Panc1 (cell line): ENCODE data around the gene ITFG1.

Experiments used
- CTCF ChIP-seq: fragments of 450-650 bp; IDR thresholded peaks from 2 replicates; pipeline ENCODE4 v1.5.1; 2017; ENCODE audit warnings: mild to moderate bottlenecking
- POLR2AphosphoS5 ChIP-seq: IDR thresholded peaks from 2 replicates; pipeline ENCODE4 v1.6.1; 2012; ENCODE audit warnings: mild to moderate bottlenecking, low read depth, low read length, moderate library complexity
- SIN3A ChIP-seq: IDR thresholded peaks from 2 replicates; pipeline ENCODE4 v1.6.1; 2012; ENCODE audit warnings: low read depth, mild to moderate bottlenecking, low read length, moderate library complexity, borderline replicate concordance; ENCODE audit not compliant: insufficient read depth

DNA sequence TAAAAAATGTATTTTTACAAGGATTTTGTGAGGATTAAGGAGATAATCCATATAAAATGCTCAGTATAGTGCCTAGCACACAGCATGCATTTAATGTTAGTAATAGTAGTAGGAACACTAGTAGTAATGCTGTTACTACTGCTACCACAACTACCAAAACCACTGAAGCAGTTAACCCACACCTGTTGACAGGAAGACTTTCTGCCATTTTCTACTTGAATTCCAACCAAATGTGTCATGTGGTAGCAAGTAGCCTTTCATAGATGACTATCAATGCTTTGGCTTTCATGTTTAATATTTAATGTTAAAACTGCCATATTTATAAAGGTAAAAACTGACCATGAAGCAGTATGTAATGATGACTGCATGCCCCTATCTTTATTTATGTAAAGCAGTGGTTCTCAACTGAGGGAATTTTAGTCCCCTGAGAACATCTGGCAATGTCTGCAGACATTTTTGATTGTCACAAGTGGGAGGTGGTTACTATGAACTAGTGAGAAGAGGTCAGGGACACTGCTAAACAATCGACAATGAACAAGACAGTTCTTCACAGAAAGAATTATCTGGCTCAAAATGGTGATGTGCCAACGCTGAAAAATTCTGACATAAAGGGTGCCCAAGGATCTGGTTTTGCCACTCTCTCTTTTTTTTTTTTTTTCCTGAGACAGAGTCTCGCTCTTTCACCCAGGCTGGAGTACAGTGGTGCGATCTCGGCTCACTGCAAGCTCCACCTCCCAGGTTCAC is 89.4 kb downstream of the ITFG1 start:
- TF ChIP-seq CTCF (no peak), SIN3A (no peak), POLR2AphosphoS5 (no peak)
